ENCODE data around the gene KCNQ1OT1. TPM values are rescaled to one million over a fixed set of nuclear protein-coding genes. Genes with fewer than 3 reads are reported as not detected.

KCNQ1OT1 gene
- 7.2 TPM for total RNA-seq

DNA sequence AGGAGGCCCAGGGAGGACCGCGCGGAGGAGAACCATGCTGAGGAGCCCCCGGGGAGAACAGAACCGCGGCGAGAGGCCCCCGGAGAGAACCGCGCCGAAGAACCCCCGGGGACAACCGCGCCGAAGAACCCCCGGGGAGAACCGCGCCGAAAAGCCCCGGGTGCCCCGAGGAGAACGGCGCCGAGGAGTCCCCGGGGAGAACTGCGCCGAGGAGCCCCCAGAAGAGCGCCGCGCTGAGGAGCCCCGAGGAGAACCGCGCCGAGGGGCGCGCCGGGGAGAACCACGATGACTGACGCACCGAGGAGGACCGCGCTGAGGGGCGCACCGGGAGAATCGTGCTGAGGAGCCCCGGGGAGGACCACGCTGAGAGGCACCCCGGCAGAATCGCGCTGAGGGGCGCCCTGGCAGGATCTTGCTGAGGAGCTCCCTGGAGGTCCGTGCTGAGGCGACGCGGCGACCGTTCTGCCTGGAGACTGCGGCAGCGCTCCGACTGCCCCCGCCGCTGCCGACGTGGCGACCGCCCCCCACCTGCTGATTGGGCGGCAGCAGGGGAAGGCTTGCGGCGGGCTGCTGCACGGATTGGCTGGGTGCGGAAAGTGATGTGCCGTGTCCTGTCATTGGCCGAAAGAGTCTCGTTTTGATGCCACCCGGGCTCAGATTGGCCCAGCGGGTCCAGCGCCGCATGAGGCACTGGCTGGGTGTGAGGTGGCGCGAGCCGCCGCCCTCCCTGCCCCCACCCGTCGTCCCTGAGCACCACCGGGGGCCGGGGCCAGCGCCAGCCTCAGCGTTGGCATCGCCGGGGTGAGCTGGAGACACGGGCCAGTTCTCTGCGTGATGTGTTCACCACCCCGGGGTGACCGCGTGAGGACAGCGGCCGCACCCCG is at the start of gene KCNQ1OT1:
KCNQ1OT1 (minus strand) TSS at position 464 of the 884 bp plus-strand sequence.
- ATAC-seq (peak; percentile 96), DNase-seq (ENCODE audit: low spot score) (peak; percentile 92)
- intact Hi-C loops (cut with DNase I) = no loop called here

DNA sequence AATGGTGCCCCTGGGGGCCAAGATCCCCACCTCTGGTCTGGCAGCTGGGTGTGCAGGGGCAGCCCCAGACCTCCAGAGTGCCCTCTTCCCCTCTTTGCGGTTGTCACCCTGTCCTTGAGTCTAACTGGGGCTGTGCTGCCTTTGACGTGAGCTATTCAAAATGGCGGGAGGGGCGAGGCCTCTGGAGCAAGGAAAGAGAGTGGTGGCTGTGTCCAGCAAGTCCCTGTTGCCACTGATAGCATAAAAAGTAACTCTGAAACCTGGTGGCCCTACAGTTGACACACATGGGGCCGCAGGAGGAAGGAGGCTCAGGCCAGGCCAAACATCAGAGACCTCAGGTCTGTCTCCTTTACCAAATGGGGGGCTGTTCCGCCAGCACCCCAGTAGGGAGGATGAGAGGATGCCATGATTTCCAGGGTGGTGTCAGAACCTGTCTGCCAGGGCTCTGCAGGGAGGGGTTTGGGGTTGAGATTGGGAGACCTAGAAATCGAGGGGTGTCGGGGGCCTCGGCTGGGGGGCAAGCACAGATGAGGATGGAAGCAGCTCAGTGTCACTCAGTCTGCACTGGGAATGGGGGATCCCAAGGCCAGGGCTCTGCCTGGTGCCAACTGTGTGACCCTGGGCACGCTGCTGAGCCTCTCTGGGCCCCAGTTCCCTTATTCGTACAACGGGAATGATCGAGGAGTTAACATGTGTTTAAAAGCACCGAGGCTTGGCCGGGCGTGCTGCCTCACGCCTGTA is 49.2 kb upstream of the KCNQ1OT1 start:
- ATAC-seq (no peak), DNase-seq (ENCODE audit: low spot score) (peak; percentile 40)
- intact Hi-C loops (cut with DNase I) = no loop called here

DNA sequence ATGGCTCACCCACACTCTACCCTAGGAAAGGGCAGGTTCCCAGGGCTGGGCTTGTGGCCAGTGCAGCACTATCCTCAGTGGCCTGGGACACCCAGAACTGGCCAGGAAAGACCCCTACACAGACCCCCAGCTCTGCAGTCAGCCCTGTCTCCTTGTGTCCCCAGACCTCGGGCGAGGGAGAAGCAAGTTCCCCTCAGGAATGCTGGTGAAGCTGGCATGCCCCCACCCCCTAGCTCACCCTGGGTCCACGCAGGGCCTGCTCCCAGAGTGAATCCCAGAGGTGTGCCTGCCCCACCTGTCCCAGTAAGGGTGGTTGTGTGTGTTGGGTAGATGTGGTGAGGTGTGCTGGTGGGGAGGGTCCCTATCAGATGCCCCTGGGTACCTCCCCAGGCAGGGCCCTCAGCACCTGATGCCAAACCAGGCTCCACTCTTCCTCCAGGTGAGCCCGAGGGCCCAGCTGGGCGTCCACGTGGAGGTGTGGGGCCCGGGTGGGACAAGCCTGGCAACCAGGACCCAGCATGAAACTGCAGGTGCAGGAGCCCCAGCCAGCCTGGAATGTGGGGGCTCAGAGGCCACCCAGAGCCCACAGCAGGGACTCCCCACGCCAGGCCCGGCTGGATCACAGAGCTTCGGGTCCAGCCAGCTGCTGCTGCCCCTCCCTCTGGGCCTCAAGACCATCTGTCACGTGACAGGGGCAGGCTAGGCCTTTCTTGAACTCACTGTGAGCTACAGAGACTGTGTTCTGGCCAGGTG is 48.4 kb upstream of the KCNQ1OT1 start:
- ATAC-seq (no peak), DNase-seq (ENCODE audit: low spot score) (peak; percentile 49)
- intact Hi-C loops (cut with DNase I) = no loop called here

DNA sequence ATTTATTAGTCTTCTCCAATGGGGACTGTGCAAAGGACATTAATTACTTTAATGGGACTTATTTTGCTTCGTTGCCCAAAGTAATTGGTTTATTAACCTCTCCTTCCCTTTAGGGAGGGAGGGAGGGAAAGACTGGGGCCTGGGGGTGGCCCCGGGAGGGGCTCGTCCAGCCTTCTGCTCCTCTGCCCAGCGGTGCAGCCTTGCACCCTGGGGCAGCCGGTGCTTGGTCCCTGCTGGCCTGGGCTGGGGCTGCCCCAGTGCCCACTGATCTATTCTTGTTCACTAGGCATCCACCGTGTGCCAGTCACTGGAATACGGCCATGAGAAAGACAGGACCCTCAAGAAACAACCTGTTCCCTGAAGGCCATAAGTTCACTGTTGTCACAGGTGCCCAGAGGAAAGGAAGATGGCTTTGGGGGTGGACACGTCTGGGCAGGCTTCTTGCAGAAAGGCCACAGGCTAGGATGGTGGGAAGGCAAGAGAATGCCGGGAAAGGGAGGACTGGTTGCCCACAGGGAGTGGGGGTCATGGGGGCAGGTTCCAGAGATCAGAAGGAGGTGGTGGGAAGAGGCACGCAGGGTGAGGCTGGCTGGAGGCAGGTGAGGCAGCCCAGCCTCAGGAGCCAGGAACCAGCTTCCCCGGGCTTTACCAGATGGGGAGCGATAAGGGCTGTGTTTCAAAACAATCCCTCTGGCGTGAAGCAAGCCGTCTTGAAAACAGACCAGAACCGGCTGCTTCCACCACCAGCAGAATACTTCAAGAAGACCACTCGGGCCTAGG is 47.6 kb upstream of the KCNQ1OT1 start:
- ATAC-seq = no peak

DNA sequence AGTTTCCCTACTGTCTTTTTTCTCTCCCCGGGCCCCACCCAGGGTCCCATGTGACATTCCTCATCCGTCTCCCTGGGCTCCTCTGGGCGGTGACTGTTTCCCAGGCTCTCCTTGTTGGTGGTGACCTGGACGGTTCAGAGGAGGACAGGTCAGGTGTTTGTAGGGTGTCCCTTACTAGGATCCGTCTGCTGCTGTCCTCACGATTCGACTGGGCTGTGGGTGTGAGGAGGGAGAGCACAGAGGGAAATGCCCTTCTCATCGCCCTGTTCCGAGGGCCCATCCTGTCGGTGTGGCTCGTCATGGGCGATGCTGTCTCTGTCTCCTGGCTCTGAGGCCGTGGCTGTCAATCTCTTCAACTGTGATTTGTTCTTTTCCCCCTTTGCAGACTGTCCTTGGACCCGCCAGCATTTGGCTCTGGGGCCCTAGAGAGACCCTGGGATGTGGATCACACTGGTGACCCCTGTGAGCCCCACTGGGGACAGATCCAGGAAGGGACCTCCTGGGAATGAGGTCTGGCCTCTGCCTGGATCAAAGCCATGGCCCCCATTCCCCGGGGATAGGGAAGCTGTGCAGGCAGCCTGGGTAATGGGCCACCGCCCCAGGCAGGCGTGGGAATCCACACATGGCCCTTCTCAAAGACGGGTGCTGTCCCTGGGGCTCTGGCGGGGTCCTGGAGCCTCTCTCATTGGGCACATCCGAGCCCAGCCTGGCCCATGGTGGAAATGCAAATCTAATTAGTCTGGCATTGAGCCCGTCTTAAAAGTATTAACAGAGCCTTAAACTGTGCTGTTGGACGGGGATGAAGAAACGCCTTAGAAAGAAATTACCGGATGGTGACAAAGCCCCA is 46.8 kb upstream of the KCNQ1OT1 start:
- intact Hi-C loops (cut with DNase I) = no loop called here
- ATAC-seq (no peak), DNase-seq (ENCODE audit: low spot score) (peak; percentile 53)

More for the DNA sequence above, 47.6 kb upstream of the KCNQ1OT1 start:
- intact Hi-C loops (cut with DNase I) = no loop called here
- DNase-seq (ENCODE audit: low spot score) = no peak

DNA sequence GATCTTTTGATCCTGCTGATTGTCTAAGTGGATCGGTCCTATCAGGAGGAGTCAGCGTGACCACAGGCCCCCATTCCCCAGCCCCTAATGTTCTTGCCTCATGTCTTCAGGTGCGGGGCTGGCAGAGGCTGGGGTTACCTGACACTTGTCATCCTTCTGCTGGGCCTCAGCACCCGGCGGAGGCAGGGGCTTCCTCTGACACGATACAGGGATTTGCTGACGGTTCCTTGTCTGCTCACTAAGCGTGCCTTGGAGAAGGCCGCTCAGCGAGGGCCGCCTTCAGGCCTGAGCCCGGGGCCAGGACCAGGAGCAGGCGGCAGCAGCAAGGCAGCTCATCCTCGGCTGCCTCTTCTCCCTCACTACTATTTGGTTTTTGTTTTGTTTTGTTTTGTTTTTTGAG is 45.7 kb upstream of the KCNQ1OT1 start:
- ATAC-seq = no peak
- intact Hi-C loops (cut with DNase I) = no loop called here
- DNase-seq (ENCODE audit: low spot score) = no peak

DNA sequence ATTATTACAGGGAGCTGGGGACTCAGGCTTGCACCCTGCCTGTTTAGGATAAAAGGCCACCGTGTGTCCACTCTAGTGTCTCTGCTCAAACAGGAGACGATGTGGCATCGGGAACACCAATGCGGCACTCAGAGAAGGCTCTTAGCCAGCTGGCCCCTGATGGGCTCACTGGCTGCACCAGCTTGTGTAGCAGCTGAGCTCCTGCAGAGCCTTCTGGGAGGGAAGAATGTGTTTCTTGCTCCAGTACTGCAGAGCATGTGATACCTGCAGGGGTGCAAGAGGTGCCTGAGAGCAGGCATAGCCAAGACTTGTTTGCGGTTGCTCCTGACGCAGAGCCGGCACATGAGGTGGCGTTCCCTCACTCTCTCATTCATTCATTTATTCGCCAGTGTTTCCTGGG is 44.4 kb upstream of the KCNQ1OT1 start:
- peak; percentile 39 for DNase-seq (ENCODE audit: low spot score)
- ATAC-seq = no peak
- intact Hi-C loops (cut with DNase I) = no loop called here

DNA sequence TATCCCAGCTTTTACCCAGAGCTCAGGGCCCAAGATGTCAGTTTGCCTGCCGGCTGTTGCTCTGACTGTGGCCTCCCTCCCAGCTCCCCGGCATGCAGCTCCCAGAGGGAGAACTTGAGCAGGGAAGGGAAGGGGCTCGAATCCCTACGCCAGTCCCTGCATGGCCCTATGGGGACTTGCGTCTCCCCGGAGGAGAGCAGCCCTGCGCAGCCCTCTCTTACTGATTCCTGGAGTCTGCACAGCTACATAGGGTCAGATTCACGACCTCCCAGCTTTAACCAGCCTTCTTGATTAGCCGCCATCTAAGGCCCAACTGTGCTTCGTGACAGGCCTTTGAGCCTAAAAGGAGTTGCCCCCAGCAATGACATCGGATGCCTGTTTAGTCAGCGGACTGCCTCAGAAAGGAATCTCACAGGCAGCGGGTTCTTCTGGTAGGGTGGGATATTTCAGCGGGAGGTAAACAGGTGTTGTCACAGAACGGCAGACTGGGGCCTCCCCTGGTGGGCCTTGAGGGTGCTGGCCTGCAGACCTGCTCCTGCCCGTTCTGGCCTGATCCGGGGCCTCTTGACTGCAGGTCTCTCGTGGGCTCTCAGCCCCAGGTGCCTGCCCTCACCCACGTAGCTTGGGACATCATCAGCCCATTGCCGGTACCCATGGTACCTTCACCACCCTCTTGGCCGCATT is 43.8 kb upstream of the KCNQ1OT1 start:
- DNase-seq (ENCODE audit: low spot score) = peak; percentile 48
- no peak for ATAC-seq
- intact Hi-C loops (cut with DNase I) = no loop called here

DNA sequence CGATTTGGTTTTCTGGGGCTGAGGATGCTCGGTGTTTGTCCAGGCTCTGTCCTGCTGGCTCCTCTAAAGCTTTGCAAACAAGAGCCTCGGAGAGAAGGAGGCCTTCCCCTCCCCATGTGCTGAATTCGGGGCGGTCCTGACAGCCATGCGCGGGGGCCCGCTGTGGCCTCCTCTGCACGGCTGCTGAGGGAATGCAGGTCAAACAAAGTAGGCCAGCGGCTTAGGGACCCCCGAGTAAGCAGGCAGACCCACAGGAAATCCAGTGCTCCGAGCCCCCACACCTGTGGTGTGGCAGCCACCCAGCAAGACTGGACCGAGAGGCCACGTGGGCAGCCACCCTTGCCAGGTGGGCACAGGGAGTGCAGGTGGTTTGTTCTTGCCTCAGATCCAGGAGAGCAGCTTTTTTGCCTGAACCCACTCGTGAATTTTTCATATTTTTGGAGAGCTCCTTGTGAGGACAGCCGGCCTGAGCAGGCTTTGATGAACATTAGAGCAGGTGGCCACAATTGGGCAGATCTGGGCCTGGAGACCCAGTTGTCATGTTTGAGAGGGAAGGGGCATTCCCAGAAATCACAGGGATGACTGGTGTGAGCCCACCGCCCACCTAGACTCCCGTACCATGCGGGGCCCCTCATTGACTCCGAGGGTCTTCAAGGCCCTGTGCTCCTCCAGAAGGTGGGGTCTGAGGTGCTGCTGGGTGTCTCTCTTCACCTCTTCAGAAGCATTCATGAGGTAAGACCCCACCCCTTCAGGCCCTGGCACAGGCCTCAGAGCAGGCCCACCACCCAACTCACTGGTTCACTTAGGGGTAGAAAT is 43.0 kb upstream of the KCNQ1OT1 start:
- ATAC-seq (no peak), DNase-seq (ENCODE audit: low spot score) (peak; percentile 53)
- intact Hi-C loops (cut with DNase I) = no loop called here

DNA sequence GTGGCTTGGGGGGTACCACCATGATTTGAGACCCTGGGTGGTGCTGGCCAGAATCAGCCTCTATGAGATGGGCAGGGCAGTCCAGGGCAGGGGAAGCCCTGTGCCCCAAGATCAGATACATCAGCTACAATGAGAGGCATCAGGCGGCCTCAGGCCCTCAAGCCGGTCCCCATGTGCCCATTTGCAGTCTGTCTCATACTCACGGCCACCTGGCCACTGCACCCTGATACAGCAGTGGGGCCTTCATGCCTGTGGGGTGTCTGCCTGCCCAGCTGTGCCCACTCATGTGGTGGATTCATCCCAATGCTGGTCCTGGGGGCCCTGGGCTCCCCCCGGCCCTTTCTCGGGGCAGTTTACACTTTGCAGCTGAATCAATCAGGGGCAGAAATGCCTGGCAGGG is 42.4 kb upstream of the KCNQ1OT1 start:
- DNase-seq (ENCODE audit: low spot score) (peak; percentile 58), ATAC-seq (peak; percentile 1)
- intact Hi-C loops (cut with DNase I) = no loop called here

DNA sequence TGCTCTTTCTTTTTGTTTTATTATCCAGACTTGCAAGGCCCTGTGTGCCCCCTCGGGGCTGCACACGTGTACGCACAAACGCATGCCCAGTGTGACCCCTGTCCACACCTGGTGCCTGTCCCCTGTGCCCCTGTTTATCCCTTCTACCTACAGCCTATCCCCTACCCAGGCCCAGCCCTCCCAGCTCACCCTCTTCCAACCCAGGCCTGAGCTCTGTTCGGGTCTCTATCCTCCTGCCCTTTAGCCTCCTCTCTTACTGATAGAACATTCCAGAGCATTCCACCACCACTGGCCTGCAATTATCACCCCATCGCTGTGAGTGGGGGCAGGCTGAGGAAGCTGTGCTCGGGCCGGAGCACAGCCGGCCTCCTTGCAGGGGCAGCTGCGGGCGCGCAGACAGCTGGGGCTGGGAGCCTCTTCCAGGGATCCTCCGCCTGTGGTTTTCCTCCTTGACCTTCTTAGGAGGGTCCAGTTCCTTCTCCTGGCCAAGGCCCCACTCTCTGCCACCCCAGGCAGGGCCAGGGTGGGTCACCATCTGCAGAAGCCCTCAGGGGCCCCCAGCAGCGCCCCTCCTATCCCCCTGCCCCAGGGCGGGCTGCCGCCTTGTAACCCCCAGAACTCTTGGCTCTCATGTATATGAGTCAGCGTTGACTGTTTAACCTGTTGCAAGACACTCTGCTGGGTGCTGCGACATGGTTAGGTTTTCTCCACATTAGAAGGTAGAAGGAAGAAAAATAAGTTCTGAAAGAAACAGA is 41.8 kb upstream of the KCNQ1OT1 start:
- intact Hi-C loops (cut with DNase I) = no loop called here
- ATAC-seq (peak; percentile 81), DNase-seq (ENCODE audit: low spot score) (peak; percentile 65)

DNA sequence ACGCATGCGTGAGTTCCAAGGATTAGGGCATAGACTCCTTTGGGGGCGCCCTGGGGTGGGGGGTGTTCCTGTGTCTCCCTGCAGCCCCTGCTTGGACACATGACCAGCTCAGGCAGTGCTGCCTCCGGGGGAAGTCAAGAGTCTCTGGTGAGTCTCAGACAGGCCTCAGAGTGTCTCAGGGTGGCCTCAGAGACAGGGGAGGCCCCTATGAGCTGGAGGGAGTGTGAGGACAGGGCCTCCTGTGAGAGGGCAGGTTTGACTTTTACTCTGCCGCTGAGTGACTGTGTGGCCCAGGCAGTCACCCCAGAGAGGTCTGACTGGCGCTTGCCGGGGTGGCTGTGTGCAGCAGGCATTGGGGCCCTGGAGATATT is 41.2 kb upstream of the KCNQ1OT1 start:
- peak; percentile 53 for DNase-seq (ENCODE audit: low spot score)
- intact Hi-C loops (cut with DNase I) = no loop called here
- ATAC-seq = peak; percentile 3

DNA sequence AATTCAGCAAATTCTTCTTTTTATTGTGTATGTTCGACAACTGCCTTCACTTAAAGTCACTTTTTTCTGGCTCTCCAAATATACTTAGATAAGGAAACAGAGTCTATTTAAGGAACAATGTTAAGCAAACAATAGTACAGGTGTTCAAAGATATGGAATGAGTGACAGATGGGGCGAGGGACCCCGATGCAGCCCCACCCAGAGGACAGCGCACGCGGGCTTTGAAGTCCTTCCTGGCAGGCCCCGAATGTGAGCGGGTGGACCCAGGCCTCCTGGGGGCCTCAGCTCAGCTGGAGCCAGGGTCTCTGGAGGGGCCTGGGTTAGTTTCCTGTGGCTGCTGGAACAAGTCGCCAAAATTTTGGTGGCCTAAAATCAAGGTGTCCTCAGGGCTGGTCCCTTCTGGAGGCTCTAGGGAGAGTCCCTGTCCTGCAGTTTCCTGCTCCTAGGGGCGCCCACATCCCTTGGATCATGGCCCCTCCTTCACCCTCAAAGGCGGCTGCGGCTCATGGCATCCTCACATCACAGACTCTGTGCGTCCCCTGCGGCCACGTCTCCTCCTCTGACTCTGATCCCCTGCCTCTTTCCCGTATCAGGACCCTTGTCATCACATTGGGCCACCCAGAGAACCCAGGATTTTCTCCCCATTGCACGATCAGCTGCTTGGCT is 40.6 kb upstream of the KCNQ1OT1 start:
- ATAC-seq = no peak
- intact Hi-C loops (cut with DNase I) = no loop called here
- peak; percentile 48 for DNase-seq (ENCODE audit: low spot score)

DNA sequence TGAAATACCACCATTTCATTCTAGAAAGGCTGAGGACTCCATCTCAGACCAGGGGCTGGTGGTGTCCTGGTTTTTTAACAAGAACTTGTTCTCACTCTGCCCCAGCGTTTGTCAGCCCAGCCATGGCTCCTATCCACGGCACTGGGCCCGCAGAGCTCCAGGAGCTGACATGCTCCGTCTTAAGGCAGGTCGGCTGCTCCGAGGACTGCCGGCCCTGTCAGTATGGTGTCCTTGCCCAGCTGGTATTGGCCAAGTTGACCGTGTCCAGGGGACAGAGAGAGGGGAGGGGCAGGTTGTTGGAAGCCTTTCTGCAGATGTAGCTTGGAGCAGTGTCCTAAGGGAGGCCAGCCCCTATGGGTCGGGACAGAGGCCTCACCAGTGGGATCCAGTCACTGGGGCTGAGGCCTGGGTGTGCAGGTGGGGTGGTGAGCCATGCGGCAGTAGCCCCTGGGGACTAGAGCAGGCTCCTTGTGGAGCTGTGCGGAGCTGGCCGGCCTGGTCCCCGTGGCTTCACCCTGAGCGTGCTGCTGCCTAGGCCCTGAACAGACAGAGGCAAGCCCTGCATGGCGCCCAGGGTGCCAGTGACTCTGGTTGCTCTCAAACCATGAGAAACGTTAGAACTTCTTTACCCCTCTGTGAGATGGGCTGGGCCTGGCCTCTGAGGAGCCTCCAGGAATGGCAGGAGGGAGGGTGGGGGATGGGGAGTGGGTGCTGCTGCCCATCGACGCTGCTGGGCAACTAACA is 39.9 kb upstream of the KCNQ1OT1 start:
- DNase-seq (ENCODE audit: low spot score) = no peak
- no peak for ATAC-seq
- intact Hi-C loops (cut with DNase I) = no loop called here
